Measurements from ENCODE around the gene TMEM235. TPM values are rescaled to one million over a fixed set of nuclear protein-coding genes. Genes with fewer than 3 reads are reported as not detected.

The TMEM235 gene
- total RNA-seq, 1 donor from 2014 or later, result not detected

- no peak for DNase-seq (ENCODE audit: low spot score)
These were observed 38.5 kb downstream of the TMEM235 start for GRCh38 chr17:78269955-78270381.

GRCh38 chr17:78271419-78272170 is 40.2 kb downstream of the TMEM235 start:
- no peak for DNase-seq (ENCODE audit: low spot score)

- DNase-seq (ENCODE audit: low spot score), result no peak
These were observed 40.9 kb downstream of the TMEM235 start for GRCh38 chr17:78272181-78272913.

GRCh38 chr17:78272914-78273258 is 41.5 kb downstream of the TMEM235 start:
- no peak for DNase-seq (ENCODE audit: low spot score)

GRCh38 chr17:78273813-78274212 is 42.4 kb downstream of the TMEM235 start:
- no peak for DNase-seq (ENCODE audit: low spot score)

- DNase-seq (ENCODE audit: low spot score), result no peak
These were observed 43.9 kb downstream of the TMEM235 start for GRCh38 chr17:78275355-78275754.

GRCh38 chr17:78276098-78276887 is 44.9 kb downstream of the TMEM235 start:
- no peak for DNase-seq (ENCODE audit: low spot score)

- no peak for DNase-seq (ENCODE audit: low spot score)
These were observed 46.8 kb downstream of the TMEM235 start for GRCh38 chr17:78278139-78278741.

GRCh38 chr17:78279360-78279990 is 48.0 kb downstream of the TMEM235 start:
- no peak for DNase-seq (ENCODE audit: low spot score)

GRCh38 chr17:78281249-78281845 is 49.9 kb downstream of the TMEM235 start:
- no peak for DNase-seq (ENCODE audit: low spot score)

GRCh38 chr17:78284146-78284545 is 52.7 kb downstream of the TMEM235 start:
- no peak for DNase-seq (ENCODE audit: low spot score)

- DNase-seq (ENCODE audit: low spot score), result no peak
These were observed 57.6 kb downstream of the TMEM235 start for GRCh38 chr17:78289004-78289403.

GRCh38 chr17:78289802-78290363 is 58.5 kb downstream of the TMEM235 start:
- DNase-seq (ENCODE audit: low spot score), result no peak

Other genes starting within 250 kb of the TMEM235 start
- 117 TPM for gene TMC6, start 102.9 kb upstream of the TMEM235 start, total RNA-seq
- gene TMC8, start 100.9 kb upstream of the TMEM235 start, total RNA-seq, result 8.4 TPM
- not detected for gene C17orf99, start 85.2 kb upstream of the TMEM235 start, total RNA-seq
- 93.5 TPM for gene SYNGR2, start 63.0 kb upstream of the TMEM235 start, total RNA-seq
- gene TK1, start 44.6 kb upstream of the TMEM235 start, total RNA-seq, result 1.1 TPM
- 19.7 TPM for gene AFMID, start 44.3 kb upstream of the TMEM235 start, total RNA-seq
- not detected for gene BIRC5, start 17.4 kb upstream of the TMEM235 start, total RNA-seq
- 491 TPM for gene SOCS3, start 128.4 kb downstream of the TMEM235 start, total RNA-seq
- 64.0 TPM for gene PGS1, start 147.0 kb downstream of the TMEM235 start, total RNA-seq